Stimulated activated naive CD8-positive, alpha-beta T cell treated with anti-CD3 and anti-CD28 coated beads, Interleukin-15, amount 100 ng/mL, for 72 hours (primary cell): ENCODE measurements around the gene DDX51.
A peak's percentile ranks its signal among the peaks of the same experiment; 100 is the strongest.

Experiments
- ATAC-seq: fragments of 150-1000 bp; cut with Tn5 transposase; 2 replicates; pipeline ENCODE4 v1.10.0; 2021; ENCODE audit warnings: mild to moderate bottlenecking, moderate library complexity
- DNase-seq, 2 donors: peaks; one replicate each; pipeline ENCODE4 v3.0.0; 2021 to 2022
- H3K27ac Mint-ChIP-seq, 2 donors: one replicate each; pipeline ENCODE4 v1.8.0; 2022; ENCODE audit warnings: mild to moderate bottlenecking in 2 of 2, mixed read lengths in 2 of 2, moderate library complexity in 2 of 2
- H3K27me3 Mint-ChIP-seq: one replicate; pipeline ENCODE4 v1.8.0; 2022; ENCODE audit warnings: mixed read lengths
- H3K4me1 Mint-ChIP-seq: one replicate; pipeline ENCODE4 v1.8.0; 2022; ENCODE audit warnings: mild to moderate bottlenecking, mixed read lengths
- H3K4me3 Mint-ChIP-seq, 2 donors: one replicate each; pipeline ENCODE4 v1.8.0; 2022; ENCODE audit warnings: mild to moderate bottlenecking in 2 of 2, mixed read lengths in 2 of 2, moderate library complexity in 1 of 2
- H3K9me3 Mint-ChIP-seq, 2 donors: one replicate each; pipeline ENCODE4 v1.8.0; 2022; ENCODE audit warnings: mixed read lengths in 2 of 2

The DDX51 gene

GRCh38 chr12:132173135-132174014, 29.3 kb upstream of the DDX51 start:
- Mint-ChIP-seq H3K27ac (no peak overlapping the region), H3K4me3 (peak overlapping the region in 1 of 2 donors; percentile 4), H3K27me3 (peaks cover 37% of the 10 kb centered on the region), H3K9me3 (no peaks in the 10 kb centered on the region), H3K4me1 (peaks cover 39% of the 10 kb centered on the region)
- ATAC-seq (no peak), DNase-seq (no peak)

GRCh38 chr12:132172619-132173018, 28.5 kb upstream of the DDX51 start:
- DNase-seq, result no peak
- Mint-ChIP-seq H3K4me1 (peaks cover 38% of the 10 kb centered on the region), H3K4me3 (no peak overlapping the region), H3K27ac (no peak overlapping the region), H3K9me3 (no peaks in the 10 kb centered on the region), H3K27me3 (peaks cover 37% of the 10 kb centered on the region)
- ATAC-seq, result no peak

- DNase-seq, result no peak
- Mint-ChIP-seq H3K4me1 (peaks cover 41% of the 10 kb centered on the region), H3K4me3 (no peak overlapping the region), H3K27me3 (peaks cover 43% of the 10 kb centered on the region), H3K27ac (no peak overlapping the region), H3K9me3 (peaks cover 2 to 4% of the 10 kb centered on the region in 2 donors)
- no peak for ATAC-seq
Observed at GRCh38 chr12:132171968-132172521, 27.9 kb upstream of the DDX51 start.

GRCh38 chr12:132171293-132171967, 27.3 kb upstream of the DDX51 start:
- H3K27me3 Mint-ChIP-seq, result peaks cover 46% of the 10 kb centered on the region
- DNase-seq (no peak), ATAC-seq (no peak)
- H3K9me3 Mint-ChIP-seq, result peaks cover 7 to 10% of the 10 kb centered on the region in 2 donors
- H3K4me3 Mint-ChIP-seq, result no peak overlapping the region
- peaks cover 35% of the 10 kb centered on the region for H3K4me1 Mint-ChIP-seq
- no peak overlapping the region for H3K27ac Mint-ChIP-seq

- Mint-ChIP-seq H3K4me3 (no peak overlapping the region), H3K9me3 (peaks cover 7 to 13% of the 10 kb centered on the region in 2 donors), H3K4me1 (peaks cover 32% of the 10 kb centered on the region), H3K27me3 (peaks cover 46% of the 10 kb centered on the region), H3K27ac (no peak overlapping the region)
- DNase-seq, result no peak
- ATAC-seq, result no peak
Observed at GRCh38 chr12:132170637-132171292, 26.6 kb upstream of the DDX51 start.

GRCh38 chr12:132170094-132170636, 26.0 kb upstream of the DDX51 start:
- Mint-ChIP-seq H3K4me3 (no peak overlapping the region), H3K27me3 (peaks cover 46% of the 10 kb centered on the region), H3K27ac (no peak overlapping the region), H3K9me3 (peaks cover 7 to 13% of the 10 kb centered on the region in 2 donors), H3K4me1 (peaks cover 32% of the 10 kb centered on the region)
- ATAC-seq (no peak), DNase-seq (no peak)

GRCh38 chr12:132169376-132169775, 25.3 kb upstream of the DDX51 start:
- peak; percentile 21 for ATAC-seq
- peaks cover 27% of the 10 kb centered on the region for H3K4me1 Mint-ChIP-seq
- H3K27ac Mint-ChIP-seq, result no peak overlapping the region
- H3K27me3 Mint-ChIP-seq, result peaks cover 46% of the 10 kb centered on the region
- DNase-seq, result no peak
- H3K9me3 Mint-ChIP-seq, result peaks cover 7 to 13% of the 10 kb centered on the region in 2 donors
- H3K4me3 Mint-ChIP-seq, result no peak overlapping the region

GRCh38 chr12:132168311-132169031, 24.4 kb upstream of the DDX51 start:
- ATAC-seq, result peak; percentile 14

GRCh38 chr12:132167611-132168310, 23.6 kb upstream of the DDX51 start:
- Mint-ChIP-seq H3K4me3 (no peak overlapping the region), H3K27ac (peak overlapping the region in 1 of 2 donors; percentile 8), H3K27me3 (peaks cover 42% of the 10 kb centered on the region), H3K9me3 (peaks cover 7 to 13% of the 10 kb centered on the region in 2 donors), H3K4me1 (peaks cover 25% of the 10 kb centered on the region)
- ATAC-seq (no peak), DNase-seq (no peak)

More at GRCh38 chr12:132168311-132169031, 24.4 kb upstream of the DDX51 start:
- Mint-ChIP-seq H3K27ac (no peak overlapping the region), H3K4me1 (peaks cover 26% of the 10 kb centered on the region), H3K4me3 (no peak overlapping the region), H3K27me3 (peaks cover 49% of the 10 kb centered on the region), H3K9me3 (peaks cover 7 to 13% of the 10 kb centered on the region in 2 donors)
- no peak for DNase-seq

GRCh38 chr12:132166801-132167591, 22.9 kb upstream of the DDX51 start:
- Mint-ChIP-seq H3K9me3 (peaks cover 7 to 13% of the 10 kb centered on the region in 2 donors), H3K27ac (no peak overlapping the region), H3K4me1 (peaks cover 27% of the 10 kb centered on the region), H3K4me3 (no peak overlapping the region), H3K27me3 (peaks cover 34% of the 10 kb centered on the region)
- no peak for ATAC-seq
- no peak for DNase-seq

- DNase-seq (no peak), ATAC-seq (no peak)
- peaks cover 30% of the 10 kb centered on the region for H3K27me3 Mint-ChIP-seq
- H3K4me1 Mint-ChIP-seq, result peaks cover 29% of the 10 kb centered on the region
- no peak overlapping the region for H3K4me3 Mint-ChIP-seq
- no peak overlapping the region for H3K27ac Mint-ChIP-seq
- peaks cover 7 to 13% of the 10 kb centered on the region in 2 donors for H3K9me3 Mint-ChIP-seq
Observed at GRCh38 chr12:132166093-132166492, 22.0 kb upstream of the DDX51 start.

GRCh38 chr12:132165584-132165983, 21.5 kb upstream of the DDX51 start:
- Mint-ChIP-seq H3K27me3 (peaks cover 25% of the 10 kb centered on the region), H3K4me1 (peaks cover 29% of the 10 kb centered on the region), H3K4me3 (no peak overlapping the region), H3K9me3 (peaks cover 7 to 13% of the 10 kb centered on the region in 2 donors), H3K27ac (no peak overlapping the region)
- ATAC-seq, result no peak
- DNase-seq, result no peak

GRCh38 chr12:132164426-132164825, 20.3 kb upstream of the DDX51 start:
- ATAC-seq, result no peak
- Mint-ChIP-seq H3K4me1 (peaks cover 29% of the 10 kb centered on the region), H3K27me3 (peaks cover 20% of the 10 kb centered on the region), H3K4me3 (no peak overlapping the region), H3K27ac (peak overlapping the region in 1 of 2 donors; percentile 6), H3K9me3 (peaks cover 7 to 13% of the 10 kb centered on the region in 2 donors)
- DNase-seq, result no peak
